ENCODE measurements around the gene SH3RF2. TPM values are rescaled to one million over a fixed set of nuclear protein-coding genes. Genes with fewer than 3 reads are reported as not detected.
"Not testable (repeated sequence)": the region's sequence is repeated elsewhere in the genome, so short reads cannot be mapped to it uniquely, and the experiment has no call there.

SH3RF2 gene
- total and polyA plus RNA-seq, 2 experiments from 2014 or later, result 35.1 to 35.4 TPM

DNA sequence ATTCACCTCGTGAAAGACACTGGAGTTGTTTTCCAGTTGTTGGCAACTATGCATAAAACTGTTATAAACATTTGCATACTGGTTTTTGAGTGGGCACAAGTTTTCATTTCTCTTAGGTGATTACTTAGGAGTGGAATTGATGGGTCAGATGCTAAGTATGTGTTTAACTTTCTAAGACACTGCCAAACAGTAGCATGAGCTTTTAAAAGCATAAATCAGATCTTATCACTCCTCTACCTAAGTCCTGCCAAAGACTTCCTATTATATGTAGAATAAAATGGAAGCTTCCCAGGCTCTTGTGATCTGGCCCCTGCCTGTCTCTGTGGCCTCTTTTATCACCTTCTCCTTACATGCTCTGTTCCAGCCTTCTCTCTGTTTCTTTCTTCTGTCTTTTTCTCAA is 72.6 kb downstream of the SH3RF2 start:
- TF ChIP-seq, protein P1, sequence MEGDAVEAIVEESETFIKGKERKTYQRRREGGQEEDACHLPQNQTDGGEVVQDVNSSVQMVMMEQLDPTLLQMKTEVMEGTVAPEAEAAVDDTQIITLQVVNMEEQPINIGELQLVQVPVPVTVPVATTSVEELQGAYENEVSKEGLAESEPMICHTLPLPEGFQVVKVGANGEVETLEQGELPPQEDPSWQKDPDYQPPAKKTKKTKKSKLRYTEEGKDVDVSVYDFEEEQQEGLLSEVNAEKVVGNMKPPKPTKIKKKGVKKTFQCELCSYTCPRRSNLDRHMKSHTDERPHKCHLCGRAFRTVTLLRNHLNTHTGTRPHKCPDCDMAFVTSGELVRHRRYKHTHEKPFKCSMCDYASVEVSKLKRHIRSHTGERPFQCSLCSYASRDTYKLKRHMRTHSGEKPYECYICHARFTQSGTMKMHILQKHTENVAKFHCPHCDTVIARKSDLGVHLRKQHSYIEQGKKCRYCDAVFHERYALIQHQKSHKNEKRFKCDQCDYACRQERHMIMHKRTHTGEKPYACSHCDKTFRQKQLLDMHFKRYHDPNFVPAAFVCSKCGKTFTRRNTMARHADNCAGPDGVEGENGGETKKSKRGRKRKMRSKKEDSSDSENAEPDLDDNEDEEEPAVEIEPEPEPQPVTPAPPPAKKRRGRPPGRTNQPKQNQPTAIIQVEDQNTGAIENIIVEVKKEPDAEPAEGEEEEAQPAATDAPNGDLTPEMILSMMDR (IDR thresholded peaks at IDR 0.05; ENCODE audit: poor library complexity), result no peak
- no peak for TF ChIP-seq EZH2 (IDR thresholded peaks at IDR 0.05; ENCODE audit: borderline replicate concordance)
- no peak for TF ChIP-seq EZH2phosphoT487 (IDR thresholded peaks at IDR 0.05; ENCODE audit: low read depth, severe bottlenecking, unreplicated experiment)
- no peaks in the 10 kb centered on the region for H3K36me3 ChIP-seq (replicated peaks; ENCODE audit: insufficient read depth, low read depth)
- whole genome bisulfite sequencing (ENCODE audit: low lambda C conversion rate, missing lambda C conversion rate), result 84% methylated on average over 1 of the region's 1 CpG
- no peaks in the 10 kb centered on the region for H3K79me2 ChIP-seq
- no peak overlapping the region for H2AFZ ChIP-seq
- H3K9me3 ChIP-seq (ENCODE audit: low read depth), result no peaks in the 10 kb centered on the region
- no peak overlapping the region for H3K4me2 ChIP-seq
- no peak overlapping the region for H3K4me3 ChIP-seq
- H3K27me3 ChIP-seq, result no peaks in the 10 kb centered on the region
- H3K4me1 ChIP-seq (ENCODE audit: insufficient read depth), result peaks cover 8% of the 10 kb centered on the region
- no peak overlapping the region for H3K27ac ChIP-seq
- H3K9me2 ChIP-seq (replicated peaks; ENCODE audit: insufficient read depth), result no peaks in the 10 kb centered on the region
- H4K20me1 ChIP-seq (ENCODE audit: insufficient read depth, poor library complexity, severe bottlenecking), result no peaks in the 10 kb centered on the region
- DNase-seq (ENCODE audit: low spot score), result no peak

- not testable (repeated sequence) for H4K20me1 ChIP-seq (ENCODE audit: insufficient read depth, poor library complexity, severe bottlenecking); H3K9me3 ChIP-seq (ENCODE audit: low read depth); H3K79me2 ChIP-seq; H3K27ac ChIP-seq; H3K4me1 ChIP-seq (ENCODE audit: insufficient read depth); H3K4me3 ChIP-seq; H3K9me2 ChIP-seq (replicated peaks; ENCODE audit: insufficient read depth); H3K4me2 ChIP-seq; H3K27me3 ChIP-seq; H2AFZ ChIP-seq; DNase-seq (ENCODE audit: low spot score); H3K36me3 ChIP-seq (replicated peaks; ENCODE audit: insufficient read depth, low read depth)
- WGBS (ENCODE audit: low lambda C conversion rate, missing lambda C conversion rate), result 74% methylated on average over 5 of the region's 5 CpGs
Observed at GRCh38 chr5:146010447-146010846, 74.1 kb downstream of the SH3RF2 start.

- DNase-seq (ENCODE audit: low spot score), result no peak
- no peaks in the 10 kb centered on the region for H3K9me3 ChIP-seq (ENCODE audit: low read depth)
- no peaks in the 10 kb centered on the region for H3K27me3 ChIP-seq
- no peak overlapping the region for H2AFZ ChIP-seq
- no peaks in the 10 kb centered on the region for H3K36me3 ChIP-seq (replicated peaks; ENCODE audit: insufficient read depth, low read depth)
- H3K27ac ChIP-seq, result no peak overlapping the region
- WGBS (ENCODE audit: low lambda C conversion rate, missing lambda C conversion rate), result 86% methylated on average over 9 of the region's 9 CpGs
- no peak overlapping the region for H3K4me2 ChIP-seq
- no peaks in the 10 kb centered on the region for H4K20me1 ChIP-seq (ENCODE audit: insufficient read depth, poor library complexity, severe bottlenecking)
- H3K4me3 ChIP-seq, result no peak overlapping the region
- no peaks in the 10 kb centered on the region for H3K9me2 ChIP-seq (replicated peaks; ENCODE audit: insufficient read depth)
- peaks cover 4% of the 10 kb centered on the region for H3K79me2 ChIP-seq
- no peaks in the 10 kb centered on the region for H3K4me1 ChIP-seq (ENCODE audit: insufficient read depth)
- TF ChIP-seq, protein P1 (IDR thresholded peaks at IDR 0.05; ENCODE audit: poor library complexity), result no peak
- no peak for TF ChIP-seq EZH2 (IDR thresholded peaks at IDR 0.05; ENCODE audit: borderline replicate concordance)
- TF ChIP-seq EZH2phosphoT487 (IDR thresholded peaks at IDR 0.05; ENCODE audit: low read depth, severe bottlenecking, unreplicated experiment), result no peak
Observed at GRCh38 chr5:146013761-146014160, 77.4 kb downstream of the SH3RF2 start.

DNA sequence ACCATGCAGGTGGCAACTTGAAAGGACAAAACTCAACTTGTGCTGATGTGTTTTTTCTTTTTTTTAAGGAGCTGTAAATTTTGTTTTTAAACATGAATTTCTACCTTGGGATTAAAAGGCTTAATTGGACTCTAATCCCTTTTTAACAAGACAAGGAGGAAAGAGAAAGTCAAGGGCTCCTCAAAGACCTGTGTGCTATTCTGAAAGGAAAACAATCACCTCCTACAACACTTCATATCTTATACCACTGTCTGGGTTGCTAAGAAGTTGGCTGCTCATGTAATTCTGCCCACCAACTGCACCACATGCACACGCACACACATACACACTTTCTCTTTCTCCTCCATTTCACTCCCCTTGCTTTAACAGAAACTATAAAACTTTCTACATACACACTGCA is 78.6 kb downstream of the SH3RF2 start:
- Histone ChIP-seq H3K27me3 (no peaks in the 10 kb centered on the region), H3K36me3 (replicated peaks; ENCODE audit: insufficient read depth, low read depth) (no peaks in the 10 kb centered on the region), H2AFZ (no peak overlapping the region), H3K79me2 (peaks cover 4% of the 10 kb centered on the region), H3K4me2 (no peak overlapping the region), H3K27ac (no peak overlapping the region), H3K4me1 (ENCODE audit: insufficient read depth) (no peaks in the 10 kb centered on the region), H3K9me3 (ENCODE audit: low read depth) (no peaks in the 10 kb centered on the region), H3K4me3 (no peak overlapping the region), H4K20me1 (ENCODE audit: insufficient read depth, poor library complexity, severe bottlenecking) (no peaks in the 10 kb centered on the region), H3K9me2 (replicated peaks; ENCODE audit: insufficient read depth) (no peaks in the 10 kb centered on the region)
- no peak for TF ChIP-seq EZH2 (IDR thresholded peaks at IDR 0.05; ENCODE audit: borderline replicate concordance)
- no peak for TF ChIP-seq EZH2phosphoT487 (IDR thresholded peaks at IDR 0.05; ENCODE audit: low read depth, severe bottlenecking, unreplicated experiment)
- 100% methylated on average over 1 of the region's 1 CpG for WGBS (ENCODE audit: low lambda C conversion rate, missing lambda C conversion rate)
- no peak for DNase-seq (ENCODE audit: low spot score)
